NCI-H1092 treated with DMSO at 0.1 percent for 48 hours (cell line): ENCODE data around the gene GCNT4.
A peak's percentile ranks its signal among the peaks of the same experiment; 100 is the strongest.
"Not testable (repeated sequence)": the region's sequence is repeated elsewhere in the genome, so short reads cannot be mapped to it uniquely, and the experiment has no call there.

Experiments used
- DNase-seq: peaks from one replicate; lab custom pipeline; 2025; lab: John Stamatoyannopoulos, UW

The GCNT4 gene

GRCh38 chr5:75052192-75053053, at the start of gene GCNT4:
Gene GCNT4, minus strand, starts transcription at chr5:75052558. Its CDS starts 22,521 bp downstream, at chr5:75030037.
- DNase-seq = no peak

GRCh38 chr5:75095956-75096355, 43.6 kb upstream of the GCNT4 start:
- not testable (repeated sequence) for DNase-seq

- no peak for DNase-seq
Measured at GRCh38 chr5:75091597-75091996, 39.2 kb upstream of the GCNT4 start.

GRCh38 chr5:75089662-75090061, 37.3 kb upstream of the GCNT4 start:
- no peak for DNase-seq

GRCh38 chr5:75089137-75089536, 36.8 kb upstream of the GCNT4 start:
- DNase-seq = no peak

GRCh38 chr5:75088648-75089047, 36.3 kb upstream of the GCNT4 start:
- no peak for DNase-seq

GRCh38 chr5:75081510-75081909, 29.2 kb upstream of the GCNT4 start:
- DNase-seq = no peak

- DNase-seq = not testable (repeated sequence)
Measured at GRCh38 chr5:75079346-75079745, 27.0 kb upstream of the GCNT4 start.

GRCh38 chr5:75078027-75078426, 25.7 kb upstream of the GCNT4 start:
- DNase-seq = no peak

- DNase-seq = no peak
Measured at GRCh38 chr5:75072061-75072460, 19.7 kb upstream of the GCNT4 start.

- DNase-seq = no peak
Measured at GRCh38 chr5:75071100-75071499, 18.7 kb upstream of the GCNT4 start.

- no peak for DNase-seq
Measured at GRCh38 chr5:75067434-75067833, 15.1 kb upstream of the GCNT4 start.

- no peak for DNase-seq
Measured at GRCh38 chr5:75062925-75063531, 10.7 kb upstream of the GCNT4 start.

- DNase-seq = no peak
Measured at GRCh38 chr5:75059912-75060545, 7.7 kb upstream of the GCNT4 start.

GRCh38 chr5:75058986-75059535, 6.7 kb upstream of the GCNT4 start:
- DNase-seq = no peak

- DNase-seq = no peak
Measured at GRCh38 chr5:75057561-75057960, 5.2 kb upstream of the GCNT4 start.

- no peak for DNase-seq
Measured at GRCh38 chr5:75055727-75056144, 3.4 kb upstream of the GCNT4 start.

GRCh38 chr5:75054134-75054930, 2.0 kb upstream of the GCNT4 start:
- DNase-seq = no peak

- DNase-seq = peak; percentile 4
Measured at GRCh38 chr5:75053304-75054133, 1.2 kb upstream of the GCNT4 start.

- no peak for DNase-seq
Measured at GRCh38 chr5:75053054-75053303, 621 bp upstream of the GCNT4 start.

GRCh38 chr5:75051217-75051751, 1.1 kb downstream of the GCNT4 start:
- no peak for DNase-seq
